ENCODE data around the gene CGGBP1.

The CGGBP1 gene

GRCh38 chr3:88092270-88092669 is 33.5 kb upstream of the CGGBP1 start:
- Histone ChIP-seq H3K4ac (ENCODE audit: low read length) (no peak overlapping the region), H3K4me2 (ENCODE audit: insufficient read depth, low read length, poor library complexity, severe bottlenecking) (no peak overlapping the region), H2AK5ac (ENCODE audit: low read depth, low read length) (no peak overlapping the region), H2BK15ac (ENCODE audit: low read length) (no peak overlapping the region), H2BK5ac (ENCODE audit: low read length) (no peak overlapping the region), H3K23ac (ENCODE audit: low read depth, low read length, poor library complexity) (no peak overlapping the region), H2AFZ (ENCODE audit: low read length) (no peak overlapping the region), H3K14ac (ENCODE audit: low read length) (no peak overlapping the region), H3K27ac (replicated peaks; ENCODE audit: low read length) (no peak overlapping the region), H3K4me3 (ENCODE audit: low read length in 2 of 2) (no peak overlapping the region), H3K9me3 (replicated peaks in 1 of 2; ENCODE audit: control insufficient read depth in 2 of 2, insufficient read depth in 1 of 2, low read depth in 1 of 2, low read length in 2 of 2) (peaks cover 1 to 19% of the 10 kb centered on the region in 2 donors), H3K36me3 (replicated peaks in 1 of 2; ENCODE audit: control insufficient read depth in 2 of 2, insufficient read depth in 2 of 2, low read length in 2 of 2) (peaks cover 0 to 50% of the 10 kb centered on the region in 2 donors), H4K91ac (ENCODE audit: low read depth, low read length, poor library complexity) (no peak overlapping the region), H3K27me3 (ENCODE audit: control insufficient read depth in 3 of 3, insufficient read depth in 3 of 3, low read depth in 1 of 3, low read length in 3 of 3) (no peaks in the 10 kb centered on the region), H2BK120ac (ENCODE audit: low read depth, low read length) (no peak overlapping the region), H4K8ac (ENCODE audit: low read depth, low read length) (no peak overlapping the region), H3K4me1 (ENCODE audit: control insufficient read depth in 2 of 2, insufficient read depth in 1 of 2, low read depth in 1 of 2, low read length in 2 of 2) (no peaks in the 10 kb centered on the region), H3K79me1 (ENCODE audit: low read depth, low read length) (no peaks in the 10 kb centered on the region), H3K18ac (ENCODE audit: low read length) (no peak overlapping the region), H3K9ac (ENCODE audit: low read depth, low read length, poor library complexity) (no peak overlapping the region), H2BK12ac (ENCODE audit: low read length) (no peak overlapping the region)
- no peak for DNase-seq (ENCODE audit: low spot score)

DNA sequence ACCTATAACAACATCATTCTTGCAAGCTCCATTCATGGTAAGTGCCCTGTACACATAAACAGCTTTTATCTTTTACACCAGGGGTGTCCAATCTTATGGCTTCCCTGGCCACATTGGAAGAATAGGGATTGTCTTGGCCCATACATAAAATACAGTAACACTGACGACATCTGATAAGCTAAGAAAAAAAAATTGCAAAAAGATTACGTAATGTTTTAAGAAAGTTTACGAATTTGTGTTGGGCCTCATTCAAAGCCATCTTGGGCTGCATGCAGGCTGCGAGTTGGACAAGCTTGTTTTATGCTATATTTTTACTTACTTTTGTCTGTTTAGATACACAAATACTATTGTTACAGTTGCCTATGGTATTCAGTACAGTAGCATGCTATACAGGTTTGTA is 31.9 kb upstream of the CGGBP1 start:
- H3K23ac ChIP-seq (ENCODE audit: low read depth, low read length, poor library complexity): no peak overlapping the region
- H2BK5ac ChIP-seq (ENCODE audit: low read length): no peak overlapping the region
- no peak overlapping the region for H3K9ac ChIP-seq (ENCODE audit: low read depth, low read length, poor library complexity)
- no peak overlapping the region for H2AK5ac ChIP-seq (ENCODE audit: low read depth, low read length)
- no peak overlapping the region for H3K4me3 ChIP-seq (ENCODE audit: low read length in 2 of 2)
- no peak overlapping the region for H4K8ac ChIP-seq (ENCODE audit: low read depth, low read length)
- H3K79me1 ChIP-seq (ENCODE audit: low read depth, low read length): no peaks in the 10 kb centered on the region
- H3K36me3 ChIP-seq (replicated peaks in 1 of 2; ENCODE audit: control insufficient read depth in 2 of 2, insufficient read depth in 2 of 2, low read length in 2 of 2): peaks cover 0 to 52% of the 10 kb centered on the region in 2 donors
- H2BK12ac ChIP-seq (ENCODE audit: low read length): no peak overlapping the region
- H2BK15ac ChIP-seq (ENCODE audit: low read length): no peak overlapping the region
- H3K4me2 ChIP-seq (ENCODE audit: insufficient read depth, low read length, poor library complexity, severe bottlenecking): no peak overlapping the region
- peaks cover 1 to 10% of the 10 kb centered on the region in 2 donors for H3K9me3 ChIP-seq (replicated peaks in 1 of 2; ENCODE audit: control insufficient read depth in 2 of 2, insufficient read depth in 1 of 2, low read depth in 1 of 2, low read length in 2 of 2)
- H3K27ac ChIP-seq (replicated peaks; ENCODE audit: low read length): no peak overlapping the region
- DNase-seq (ENCODE audit: low spot score): no peak
- no peak overlapping the region for H4K91ac ChIP-seq (ENCODE audit: low read depth, low read length, poor library complexity)
- WGBS, 2 donors (ENCODE audit: extremely low coverage in 2 of 2, insufficient read length in 2 of 2, insufficient replicate concordance in 1 of 2): no CpG with 5 or more reads among the region's 4 CpGs
- H3K27me3 ChIP-seq (ENCODE audit: control insufficient read depth in 3 of 3, insufficient read depth in 3 of 3, low read depth in 1 of 3, low read length in 3 of 3): no peaks in the 10 kb centered on the region
- H2AFZ ChIP-seq (ENCODE audit: low read length): no peak overlapping the region
- H3K4ac ChIP-seq (ENCODE audit: low read length): no peak overlapping the region
- H3K18ac ChIP-seq (ENCODE audit: low read length): no peak overlapping the region
- H2BK120ac ChIP-seq (ENCODE audit: low read depth, low read length): no peak overlapping the region
- H3K14ac ChIP-seq (ENCODE audit: low read length): no peak overlapping the region
- H3K4me1 ChIP-seq (ENCODE audit: control insufficient read depth in 2 of 2, insufficient read depth in 1 of 2, low read depth in 1 of 2, low read length in 2 of 2): no peaks in the 10 kb centered on the region

DNA sequence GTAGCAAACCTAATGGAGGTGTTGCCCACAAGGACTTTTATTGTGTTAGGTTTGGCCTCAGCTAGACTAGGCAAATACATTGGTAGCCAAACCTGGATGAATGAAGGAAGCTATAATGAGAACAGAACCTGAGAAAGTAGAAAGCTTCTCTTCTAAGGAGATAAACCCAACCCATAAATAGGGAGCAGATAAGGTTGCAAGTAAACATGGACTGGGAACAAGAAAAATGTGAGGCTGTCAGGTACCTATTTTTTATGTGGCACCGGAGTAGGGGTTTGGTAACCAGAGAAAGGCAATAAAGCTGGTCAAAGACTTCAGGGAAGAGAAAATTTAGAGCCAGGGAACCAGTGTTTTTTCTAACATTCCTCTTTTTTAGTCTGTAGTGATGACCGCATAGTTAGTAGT is 25.3 kb upstream of the CGGBP1 start:
- Histone ChIP-seq H2AK5ac (ENCODE audit: low read depth, low read length) (no peak overlapping the region), H4K91ac (ENCODE audit: low read depth, low read length, poor library complexity) (no peak overlapping the region), H2AFZ (ENCODE audit: low read length) (no peak overlapping the region), H2BK12ac (ENCODE audit: low read length) (no peak overlapping the region), H3K9me3 (replicated peaks in 1 of 2; ENCODE audit: control insufficient read depth in 2 of 2, insufficient read depth in 1 of 2, low read depth in 1 of 2, low read length in 2 of 2) (peaks cover 2 to 8% of the 10 kb centered on the region in 2 donors), H2BK5ac (ENCODE audit: low read length) (no peak overlapping the region), H3K4ac (ENCODE audit: low read length) (no peak overlapping the region), H3K23ac (ENCODE audit: low read depth, low read length, poor library complexity) (no peak overlapping the region), H3K27me3 (ENCODE audit: control insufficient read depth in 3 of 3, insufficient read depth in 3 of 3, low read depth in 1 of 3, low read length in 3 of 3) (no peaks in the 10 kb centered on the region), H3K36me3 (replicated peaks in 1 of 2; ENCODE audit: control insufficient read depth in 2 of 2, insufficient read depth in 2 of 2, low read length in 2 of 2) (peaks cover 0 to 28% of the 10 kb centered on the region in 2 donors), H4K8ac (ENCODE audit: low read depth, low read length) (no peak overlapping the region), H3K18ac (ENCODE audit: low read length) (no peak overlapping the region), H3K4me1 (ENCODE audit: control insufficient read depth in 2 of 2, insufficient read depth in 1 of 2, low read depth in 1 of 2, low read length in 2 of 2) (no peaks in the 10 kb centered on the region), H3K4me2 (ENCODE audit: insufficient read depth, low read length, poor library complexity, severe bottlenecking) (no peak overlapping the region), H2BK120ac (ENCODE audit: low read depth, low read length) (no peak overlapping the region), H2BK15ac (ENCODE audit: low read length) (no peak overlapping the region), H3K9ac (ENCODE audit: low read depth, low read length, poor library complexity) (no peak overlapping the region), H3K79me1 (ENCODE audit: low read depth, low read length) (no peaks in the 10 kb centered on the region), H3K4me3 (ENCODE audit: low read length in 2 of 2) (no peak overlapping the region), H3K27ac (replicated peaks; ENCODE audit: low read length) (no peak overlapping the region), H3K14ac (ENCODE audit: low read length) (no peak overlapping the region)
- no CpG with 5 or more reads among the region's 2 CpGs for WGBS, 2 donors (ENCODE audit: extremely low coverage in 2 of 2, insufficient read length in 2 of 2, insufficient replicate concordance in 1 of 2)
- no peak for DNase-seq (ENCODE audit: low spot score)

DNA sequence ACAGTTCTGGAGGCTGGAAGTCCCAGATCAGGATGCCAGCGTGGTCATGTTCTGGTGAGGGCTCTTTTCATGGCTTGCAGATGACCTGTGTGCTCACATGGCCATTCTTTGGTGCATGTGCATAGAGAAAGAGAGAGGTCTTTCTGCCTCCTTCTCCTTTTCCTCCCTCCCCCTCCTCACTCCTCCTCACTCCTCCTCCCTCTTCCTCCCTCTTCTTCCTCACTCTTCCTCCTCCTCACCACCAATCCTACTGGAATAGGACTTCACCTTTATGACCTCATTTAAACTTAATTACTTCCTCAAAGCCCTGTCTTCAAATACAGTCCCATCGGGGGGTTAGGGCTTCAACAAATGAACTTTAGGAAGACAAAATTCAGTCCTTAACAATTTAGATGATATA is 24.0 kb upstream of the CGGBP1 start:
- H3K4ac ChIP-seq (ENCODE audit: low read length): no peak overlapping the region
- no peak overlapping the region for H2AFZ ChIP-seq (ENCODE audit: low read length)
- no peak overlapping the region for H2BK12ac ChIP-seq (ENCODE audit: low read length)
- no peak overlapping the region for H3K27ac ChIP-seq (replicated peaks; ENCODE audit: low read length)
- no peak overlapping the region for H3K4me3 ChIP-seq (ENCODE audit: low read length in 2 of 2)
- no peak for DNase-seq (ENCODE audit: low spot score)
- no peak overlapping the region for H4K91ac ChIP-seq (ENCODE audit: low read depth, low read length, poor library complexity)
- no peak overlapping the region for H3K14ac ChIP-seq (ENCODE audit: low read length)
- no peak overlapping the region for H2BK15ac ChIP-seq (ENCODE audit: low read length)
- H3K9ac ChIP-seq (ENCODE audit: low read depth, low read length, poor library complexity): no peak overlapping the region
- H3K27me3 ChIP-seq (ENCODE audit: control insufficient read depth in 3 of 3, insufficient read depth in 3 of 3, low read depth in 1 of 3, low read length in 3 of 3): no peaks in the 10 kb centered on the region
- H4K8ac ChIP-seq (ENCODE audit: low read depth, low read length): no peak overlapping the region
- no peak overlapping the region for H2BK120ac ChIP-seq (ENCODE audit: low read depth, low read length)
- H3K4me2 ChIP-seq (ENCODE audit: insufficient read depth, low read length, poor library complexity, severe bottlenecking): no peak overlapping the region
- no peak overlapping the region for H3K23ac ChIP-seq (ENCODE audit: low read depth, low read length, poor library complexity)
- H2BK5ac ChIP-seq (ENCODE audit: low read length): no peak overlapping the region
- peaks cover 0 to 21% of the 10 kb centered on the region in 2 donors for H3K36me3 ChIP-seq (replicated peaks in 1 of 2; ENCODE audit: control insufficient read depth in 2 of 2, insufficient read depth in 2 of 2, low read length in 2 of 2)
- no CpG with 5 or more reads among the region's 2 CpGs for WGBS, 2 donors (ENCODE audit: extremely low coverage in 2 of 2, insufficient read length in 2 of 2, insufficient replicate concordance in 1 of 2)
- H3K79me1 ChIP-seq (ENCODE audit: low read depth, low read length): no peaks in the 10 kb centered on the region
- H3K9me3 ChIP-seq (replicated peaks in 1 of 2; ENCODE audit: control insufficient read depth in 2 of 2, insufficient read depth in 1 of 2, low read depth in 1 of 2, low read length in 2 of 2): peaks cover 2 to 8% of the 10 kb centered on the region in 2 donors
- no peak overlapping the region for H3K18ac ChIP-seq (ENCODE audit: low read length)
- no peak overlapping the region for H2AK5ac ChIP-seq (ENCODE audit: low read depth, low read length)
- no peaks in the 10 kb centered on the region for H3K4me1 ChIP-seq (ENCODE audit: control insufficient read depth in 2 of 2, insufficient read depth in 1 of 2, low read depth in 1 of 2, low read length in 2 of 2)
